Psoas muscle (tissue), 8 donors: ENCODE data around the gene ANTXR1. TPM values are rescaled to one million over a fixed set of nuclear protein-coding genes. Genes with fewer than 3 reads are reported as not detected.

Experiments used
- ATAC-seq, 4 donors: fragments of 200-7000 bp; cut with Tn5 transposase; one replicate each; pipeline ENCODE4 v1.9.1; 2020; ENCODE audit warnings: moderate library complexity in 3 of 4, mild to moderate bottlenecking in 2 of 4
- DNase-seq, 2 donors: peaks; one replicate each; pipeline ENCODE4 v3.0.0-alpha.2; 2020
- H3K27ac ChIP-seq: fragments of 200-600 bp; one replicate; pipeline ENCODE4 v1.8.0; 2022
- H3K27me3 ChIP-seq, 3 donors: fragments of 200-600 bp in 1 of 3; one replicate each; pipeline versions ENCODE4 v1.6.1 to v1.8.0; 2013 to 2022; ENCODE audit warnings: low read length in 2 of 3, mild to moderate bottlenecking in 2 of 3, moderate library complexity in 1 of 3; ENCODE audit not compliant: insufficient read depth in 3 of 3
- H3K36me3 ChIP-seq, 2 donors: fragments of 200-600 bp in 1 of 2; one replicate each; pipeline versions ENCODE4 v1.6.1 to v1.8.0; 2013 to 2022; ENCODE audit warnings: low read depth in 1 of 2, mild to moderate bottlenecking in 1 of 2, moderate library complexity in 1 of 2; ENCODE audit not compliant: insufficient read depth in 1 of 2
- H3K4me1 ChIP-seq: fragments of 200-600 bp; one replicate; pipeline ENCODE4 v1.8.0; 2022
- H3K4me3 ChIP-seq: fragments of 200-600 bp; one replicate; pipeline ENCODE4 v1.8.0; 2022; ENCODE audit warnings: mild to moderate bottlenecking
- H3K9me3 ChIP-seq: fragments of 200-600 bp; one replicate; pipeline ENCODE4 v1.8.0; 2022
- WGBS, 3 donors: extraction: QIAGEN DNeasy Blood & Tissue Kit; methylation state at CpG; one replicate each; pipeline versions ENCODE4 v1.1.6 to v1.1.7; 2013; 5-methylcytosine and 5-hydroxymethylcytosine counted together
- intact Hi-C, 2 donors: fragments of 100-400 bp; cut with DNase I; formaldehyde crosslinking; loops; one replicate each; pipeline versions ENCODE4 v1.11.0 to v1.14.2; 2022
- polyA plus RNA-seq, 3 donors: library from polyadenylated mRNA; stranded (reverse); fragments of 200-250 nt; gene quantifications; one replicate each; pipeline ENCODE4 v1.2.3, GENCODE V29; 2013
- total RNA-seq, 4 donors: library from RNA; stranded (reverse); fragmentation: NEBNext Ultra II Directional in 2 of 4; extraction: Animal tissue kit (Norgen Biotek cat#: 25700) in 2 of 4; gene quantifications; one replicate each; pipeline versions ENCODE4 v1.2.1 to v1.2.4, GENCODE V29; 2021 to 2023
- TF ChIP-seq, protein P1 (sequence below): fragments of 200-600 bp; IDR thresholded peaks from one replicate; pipeline ENCODE4 v1.8.0; 2022; ENCODE audit warnings: antibody characterized with exemption
- donor health status: healthy with polysubstance abuse.
- donor health status: DM: no; HTN: no; CAD: no; lungs with moderate emphysema.
- donor health status: Bipolar disorder and iron deficiency.
- donor health status: healthy.
- donor health status: DM: yes; HTN: yes; CAD: no.
- donor health status: DM: no; HTN: no; CAD: no.
- donor health status: DM: no; HTN: no; CAD: no.
- donor health status: DM: yes; HTN: yes; CAD: no.

Gene ANTXR1
- total and polyA plus RNA-seq, 7 donors, result 3.7 to 24.3 (median 10.9) TPM

DNA sequence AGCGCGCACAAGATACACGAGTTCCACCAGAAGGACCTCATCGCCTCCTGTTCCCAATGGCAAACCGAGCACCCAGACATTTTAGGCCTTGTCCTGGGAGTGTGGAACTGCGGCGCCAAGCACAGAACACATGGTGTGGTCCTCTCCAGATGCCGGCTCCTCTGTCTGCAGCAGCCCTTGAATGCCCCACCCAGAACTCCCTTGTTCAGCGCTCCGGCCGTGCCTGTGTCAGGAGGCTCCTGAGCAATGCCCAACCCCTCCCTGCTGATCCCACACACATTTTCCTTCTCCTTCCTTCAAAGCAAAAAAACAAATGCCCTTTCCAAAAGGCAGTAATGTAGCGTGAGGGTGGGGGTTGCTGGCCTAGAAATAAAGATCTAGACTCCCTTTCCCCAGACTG is 284.2 kb downstream of the ANTXR1 start:
- no peaks in the 10 kb centered on the region for H3K4me1 ChIP-seq
- no peak overlapping the region for H3K27ac ChIP-seq
- intact Hi-C loops, result no loop called here
- no peaks in the 10 kb centered on the region for H3K27me3 ChIP-seq
- 85 to 90% (median 89%) methylated on average over 12 of the region's 12 CpGs for WGBS, 3 donors
- ATAC-seq (no peak), DNase-seq (no peak)
- no peaks in the 10 kb centered on the region for H3K9me3 ChIP-seq
- H3K4me3 ChIP-seq, result no peak overlapping the region
- no peaks in the 10 kb centered on the region for H3K36me3 ChIP-seq
- TF ChIP-seq, protein P1, sequence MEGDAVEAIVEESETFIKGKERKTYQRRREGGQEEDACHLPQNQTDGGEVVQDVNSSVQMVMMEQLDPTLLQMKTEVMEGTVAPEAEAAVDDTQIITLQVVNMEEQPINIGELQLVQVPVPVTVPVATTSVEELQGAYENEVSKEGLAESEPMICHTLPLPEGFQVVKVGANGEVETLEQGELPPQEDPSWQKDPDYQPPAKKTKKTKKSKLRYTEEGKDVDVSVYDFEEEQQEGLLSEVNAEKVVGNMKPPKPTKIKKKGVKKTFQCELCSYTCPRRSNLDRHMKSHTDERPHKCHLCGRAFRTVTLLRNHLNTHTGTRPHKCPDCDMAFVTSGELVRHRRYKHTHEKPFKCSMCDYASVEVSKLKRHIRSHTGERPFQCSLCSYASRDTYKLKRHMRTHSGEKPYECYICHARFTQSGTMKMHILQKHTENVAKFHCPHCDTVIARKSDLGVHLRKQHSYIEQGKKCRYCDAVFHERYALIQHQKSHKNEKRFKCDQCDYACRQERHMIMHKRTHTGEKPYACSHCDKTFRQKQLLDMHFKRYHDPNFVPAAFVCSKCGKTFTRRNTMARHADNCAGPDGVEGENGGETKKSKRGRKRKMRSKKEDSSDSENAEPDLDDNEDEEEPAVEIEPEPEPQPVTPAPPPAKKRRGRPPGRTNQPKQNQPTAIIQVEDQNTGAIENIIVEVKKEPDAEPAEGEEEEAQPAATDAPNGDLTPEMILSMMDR, result no peak

DNA sequence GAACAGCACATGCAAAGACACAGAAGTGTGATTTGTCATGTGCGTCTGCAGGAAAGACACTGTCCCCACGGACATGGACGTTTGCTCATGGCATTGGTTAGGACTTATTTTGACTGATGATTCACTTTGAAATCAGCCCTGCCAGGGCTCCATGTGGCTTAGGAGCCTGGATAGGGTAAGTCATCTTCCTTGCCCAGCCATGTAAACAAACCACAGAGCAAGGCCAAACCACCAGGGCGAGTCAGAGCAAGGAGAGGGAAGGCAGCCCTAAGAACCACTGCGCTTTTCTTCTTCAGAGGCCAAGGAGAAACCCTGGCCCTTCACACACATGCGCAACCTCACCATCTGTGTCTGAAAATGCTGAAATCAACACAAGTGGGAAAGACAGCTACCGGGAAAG is 285.3 kb downstream of the ANTXR1 start:
- intact Hi-C loops, result no loop called here
- no peak overlapping the region for H3K27ac ChIP-seq
- DNase-seq (no peak), ATAC-seq (peak in 3 of 4 donors; percentile 54 to 83 (median 83))
- no peak overlapping the region for H3K4me3 ChIP-seq
- no peaks in the 10 kb centered on the region for H3K27me3 ChIP-seq
- no peaks in the 10 kb centered on the region for H3K4me1 ChIP-seq
- 68 to 86% (median 70%) methylated on average over 7 of the region's 7 CpGs for WGBS, 3 donors
- TF ChIP-seq, protein P1, result no peak
- no peaks in the 10 kb centered on the region for H3K9me3 ChIP-seq
- H3K36me3 ChIP-seq, result no peaks in the 10 kb centered on the region

DNA sequence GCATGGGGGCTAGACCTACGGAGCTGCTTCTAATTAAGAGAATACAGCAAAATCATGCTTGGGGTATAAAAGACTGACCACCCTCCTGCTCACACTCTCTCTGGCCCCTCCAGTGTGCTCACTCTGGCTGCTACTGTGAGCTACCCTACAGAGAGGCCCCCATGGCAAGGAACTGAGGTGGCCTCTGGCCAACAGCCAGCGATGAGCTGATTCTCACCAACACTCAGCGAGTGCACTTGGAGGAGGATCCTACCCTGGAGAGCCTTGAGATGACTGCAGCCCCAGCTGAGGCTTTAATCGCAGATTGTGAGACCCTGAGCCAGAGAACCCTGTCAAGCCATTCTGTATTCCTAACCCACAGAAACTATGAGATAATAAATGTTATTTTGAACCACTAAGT is 285.9 kb downstream of the ANTXR1 start:
- Histone ChIP-seq H3K36me3 (no peaks in the 10 kb centered on the region), H3K9me3 (peaks cover 2% of the 10 kb centered on the region), H3K27me3 (no peaks in the 10 kb centered on the region), H3K4me1 (no peaks in the 10 kb centered on the region), H3K4me3 (no peak overlapping the region), H3K27ac (no peak overlapping the region)
- TF ChIP-seq, protein P1, result no peak
- DNase-seq, result no peak
- intact Hi-C loops, result no loop called here
- WGBS, 3 donors, result 40 to 59% (median 41%) methylated on average over 4 of the region's 4 CpGs
- no peak for ATAC-seq

Other genes with a start within 250 kb of the ANTXR1 start
- under 1 TPM in 2 of 4 donors, not detected in 2; 0.17 to 0.27 TPM for gene BMP10, start 141.8 kb upstream of the ANTXR1 start, total RNA-seq
- gene BMP10, start 141.8 kb upstream of the ANTXR1 start, polyA plus RNA-seq, result not detected
- not detected for gene GKN2, start 60.3 kb upstream of the ANTXR1 start, total RNA-seq
- gene GKN2, start 60.3 kb upstream of the ANTXR1 start, polyA plus RNA-seq, result not detected
- not detected for gene GKN1, start 38.5 kb upstream of the ANTXR1 start, total RNA-seq
- gene GKN1, start 38.5 kb upstream of the ANTXR1 start, polyA plus RNA-seq, result under 1 TPM in 2 of 3 donors, not detected in 1; 0.21 to 0.23 TPM